Ramos (cell line): Measurements from ENCODE around the gene NAA35.

ENCODE experiments used
- in situ Hi-C: fragments of 300-500 bp; cut with MboI; formaldehyde crosslinking; loops from one replicate; pipeline ENCODE4 v1.14.3; 2022; ENCODE audit warnings: low sequenced_read_pairs; ENCODE audit not compliant: unreplicated experiment

The NAA35 gene

DNA sequence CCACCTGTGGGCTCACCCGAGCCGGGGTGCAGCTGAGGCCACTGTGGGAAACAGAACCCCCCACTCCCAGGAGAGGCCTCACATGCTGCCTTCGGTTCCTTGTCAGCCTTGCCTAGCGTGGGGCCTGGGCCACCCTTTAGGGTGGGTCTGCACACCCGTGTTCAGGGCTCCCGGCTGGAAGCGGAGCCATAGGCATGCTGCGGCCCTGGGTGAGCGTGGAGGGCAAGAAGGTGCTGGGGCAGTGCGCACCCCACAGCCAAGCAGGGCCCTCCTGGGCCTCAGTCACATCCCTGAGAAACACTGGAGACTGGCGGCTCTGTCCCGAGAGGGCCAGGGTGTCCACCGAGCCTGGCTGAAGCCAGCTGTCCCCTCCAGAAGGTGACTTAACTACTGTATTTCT is 116.5 kb downstream of the NAA35 start:
- in situ Hi-C loops: no loop called here

DNA sequence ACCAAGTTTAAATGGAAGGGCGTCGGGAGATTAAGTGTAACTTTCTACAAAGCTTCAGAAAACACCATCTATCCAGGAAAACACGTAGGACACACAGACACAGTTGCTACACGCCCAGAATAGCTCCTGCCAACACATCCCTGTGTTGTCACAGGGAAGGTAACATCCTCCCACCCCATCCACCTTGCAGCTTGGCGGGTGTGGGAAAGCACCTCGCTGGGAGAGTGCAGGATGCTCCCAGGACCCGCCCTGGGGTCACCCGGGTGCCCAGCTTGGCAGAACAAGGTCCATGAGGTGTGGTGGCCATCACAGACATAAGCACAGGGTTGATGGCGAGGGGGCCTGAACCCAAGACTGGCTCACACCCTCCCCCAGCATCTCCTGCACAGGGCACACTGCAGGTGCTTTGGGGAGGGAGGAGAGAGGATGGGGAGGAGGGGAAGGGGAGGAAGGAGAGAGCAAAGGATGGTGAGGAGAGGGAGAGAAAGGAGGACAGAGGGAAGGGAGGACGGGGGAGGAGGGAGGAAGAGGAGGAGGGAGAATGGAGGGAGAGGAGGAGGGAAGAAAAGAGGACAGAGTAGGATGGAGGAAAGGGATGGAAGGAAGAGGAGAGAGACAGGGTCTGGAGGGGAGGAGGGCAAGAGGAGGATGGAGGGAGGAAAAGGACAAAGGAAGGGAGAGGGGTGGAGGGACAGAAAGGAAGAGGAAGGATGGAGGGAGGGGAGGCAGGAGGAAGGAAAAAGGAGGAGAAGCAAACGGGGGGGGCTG is 121.2 kb downstream of the NAA35 start:
- in situ Hi-C loops: no loop called here

DNA sequence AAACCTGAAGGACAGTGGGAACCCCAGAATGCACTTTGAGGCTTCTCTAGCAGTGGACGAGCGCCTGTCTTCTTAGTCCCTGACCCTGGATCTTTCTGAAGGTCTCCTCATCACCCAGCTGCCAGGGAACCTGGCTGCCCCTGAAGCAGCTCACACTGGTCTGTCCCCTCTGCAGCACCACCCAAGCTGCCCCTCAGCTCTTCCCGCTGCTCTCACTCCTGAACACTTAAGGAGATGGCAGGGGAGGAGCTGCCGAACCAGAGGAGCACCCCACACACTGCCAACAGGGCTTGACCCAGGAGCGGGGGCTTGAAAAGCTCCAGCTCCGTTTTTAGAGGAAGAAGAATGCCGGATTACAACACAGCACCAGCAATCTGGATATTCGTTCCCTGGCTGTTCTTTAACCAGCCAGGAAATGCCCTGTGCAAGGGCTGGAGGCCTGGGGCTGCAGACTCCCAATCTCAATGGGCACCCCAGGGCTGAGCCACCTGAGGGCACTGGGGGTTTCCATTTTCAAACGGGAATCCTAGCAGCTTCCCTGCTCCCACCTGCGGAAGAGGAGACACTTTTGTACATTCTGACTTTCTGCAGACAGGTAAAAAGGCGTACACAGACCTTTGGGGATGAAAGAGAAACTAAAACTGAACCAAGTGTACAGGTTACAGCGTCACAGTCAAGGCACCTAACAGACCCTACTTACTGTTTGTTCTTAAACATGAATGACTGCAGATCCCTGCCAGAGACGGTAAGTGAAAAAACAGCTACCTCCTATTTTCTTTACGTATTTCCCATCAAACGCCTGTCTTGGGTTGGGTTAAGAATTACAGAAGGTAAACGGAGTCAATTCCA is 122.1 kb downstream of the NAA35 start:
- in situ Hi-C loops: no loop called here

GRCh38 chr9:86064220-86064619 is 123.3 kb downstream of the NAA35 start:
- in situ Hi-C loops: no loop called here

DNA sequence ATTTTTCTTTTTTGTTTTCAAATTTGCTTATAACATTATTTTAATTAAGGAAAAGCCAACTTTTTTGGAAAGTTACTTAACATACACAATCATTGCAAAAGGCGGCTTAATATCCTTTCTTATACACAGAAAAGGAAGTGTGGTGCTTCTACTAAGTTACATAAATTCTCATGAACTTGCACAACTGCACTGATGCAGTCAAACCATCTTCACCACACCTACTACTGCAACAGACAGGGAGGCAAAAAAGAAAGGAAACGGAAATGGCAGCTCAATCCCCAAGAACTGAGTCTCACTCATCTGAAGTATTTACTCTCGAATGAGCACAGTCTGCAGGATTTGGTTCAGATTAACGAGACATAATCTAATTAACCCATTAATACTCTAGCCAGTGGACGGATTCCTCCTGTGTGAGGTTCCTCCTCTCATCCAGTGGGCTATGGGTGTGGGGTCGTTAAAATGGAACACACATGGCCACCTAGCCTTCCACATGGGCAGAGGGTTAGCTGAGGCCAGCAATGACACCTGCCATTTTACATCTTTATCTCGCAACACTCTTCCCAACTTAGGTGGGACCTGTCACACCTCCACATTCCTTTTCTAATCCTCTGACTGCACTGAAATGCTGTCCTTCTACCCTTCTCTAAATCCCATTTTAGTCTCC is 128.4 kb downstream of the NAA35 start:
- in situ Hi-C loops: no loop called here
